K562 (cell line): ENCODE data around the gene FAM32A. TPM values are rescaled to one million over a fixed set of nuclear protein-coding genes. Genes with fewer than 3 reads are reported as not detected.
A peak's percentile ranks its signal among the peaks of the same experiment; 100 is the strongest.

Experiments used
- ARID3A ChIP-seq: IDR thresholded peaks from 2 replicates; pipeline ENCODE4 v1.6.1; 2012; ENCODE audit warnings: low read depth, low read length, improper control_type of control experiment, borderline replicate concordance
- BCOR ChIP-seq: fragments of 450-650 bp; IDR thresholded peaks from 2 replicates; pipeline ENCODE4 v1.6.1; 2016
- C11orf30 ChIP-seq: fragments of 450-650 bp; IDR thresholded peaks from 2 replicates; pipeline ENCODE4 v1.6.1; 2016; ENCODE audit warnings: low read depth, mild to moderate bottlenecking
- CHD2 ChIP-seq: IDR thresholded peaks from 2 replicates; pipeline ENCODE4 v1.6.1; 2011; ENCODE audit warnings: low read depth, low read length
- GTF2A2 ChIP-seq: IDR thresholded peaks from 2 replicates; pipeline ENCODE4 v1.6.1; 2016; ENCODE audit warnings: mild to moderate bottlenecking, missing genetic modification characterization, missing compliant biosample characterization
- JUND ChIP-seq, 2 experiments: IDR thresholded peaks; 2 replicates in 1 of 2; 3 replicates in 1 of 2; pipeline ENCODE4 v1.6.1; 2011; ENCODE audit warnings: borderline replicate concordance in 2 of 2, low read depth in 2 of 2, low read length in 2 of 2, improper control_type of control experiment in 1 of 2, missing biosample characterization in 1 of 2, missing genetic modification characterization in 1 of 2, missing genetic modification reagents in 1 of 2
- MCM5 ChIP-seq: fragments of 450-650 bp; IDR thresholded peaks from 2 replicates; pipeline ENCODE4 v1.6.1; 2016; ENCODE audit warnings: low read depth
- MEIS2 ChIP-seq: fragments of 450-650 bp; IDR thresholded peaks from 2 replicates; pipeline ENCODE4 v1.6.1; 2014; ENCODE audit warnings: mild to moderate bottlenecking; ENCODE audit not compliant: partially characterized antibody
- MYBL2 ChIP-seq, 2 experiments: fragments of 450-650 bp in 1 of 2; sonication (generic) in 1 of 2; formaldehyde crosslinking in 1 of 2; IDR thresholded peaks; 2 replicates each; pipeline versions ENCODE4 v1.6.1 to v1.8.1; 2017 to 2022; ENCODE audit warnings: borderline replicate concordance in 1 of 2, inconsistent platforms in 1 of 2, low read depth in 1 of 2, mild to moderate bottlenecking in 1 of 2, missing genetic modification reagents in 1 of 2, moderate library complexity in 1 of 2
- POLR2A ChIP-seq: fragments of 450-650 bp; conservative IDR thresholded peaks from 2 replicates; pipeline ENCODE4 v1.6.1; 2016
- SMARCC2 ChIP-seq: fragments of 450-650 bp; IDR thresholded peaks from 2 replicates; pipeline ENCODE4 v1.6.1; 2017; ENCODE audit warnings: antibody characterized with exemption, moderate library complexity, mild to moderate bottlenecking, low read depth
- ZFP30 ChIP-seq: fragments of 250-450 bp; sonication (Bioruptor Pico); IDR thresholded peaks from 2 replicates; pipeline ENCODE4 v1.8.0; 2022; ENCODE audit warnings: moderate library complexity, mild to moderate bottlenecking, inconsistent platforms, borderline replicate concordance
- ZFPM2 ChIP-seq: fragments of 250-450 bp; sonication (Bioruptor Pico); IDR thresholded peaks from 2 replicates; pipeline ENCODE4 v1.5.1; 2022; ENCODE audit warnings: mild to moderate bottlenecking
- ZNF12 ChIP-seq: sonication (generic); formaldehyde crosslinking; IDR thresholded peaks from 2 replicates; pipeline ENCODE4 v1.4.0; 2020; ENCODE audit warnings: mild to moderate bottlenecking, missing genetic modification reagents
- ZNF174 ChIP-seq: fragments of 250-450 bp; sonication (Bioruptor Pico); IDR thresholded peaks from 2 replicates; pipeline ENCODE4 v1.4.0; 2020; ENCODE audit warnings: mild to moderate bottlenecking
- ZNF583 ChIP-seq: fragments of 250-450 bp; sonication (Bioruptor Pico); IDR thresholded peaks from 2 replicates; pipeline ENCODE4 v1.4.0; 2020
- polyA plus RNA-seq, 8 experiments: library from polyadenylated mRNA; depleted of rRNA in 4 of 8; stranded (reverse) in 5 of 8; unstranded in 3 of 8; fragments of >200 nt; fragmentation: Nextera tagmentation in 2 of 8; fragmentation: Illumina TruSeq in 1 of 8; extraction: Ambion mirVana in 2 of 8; extraction: Trizol in 1 of 8; gene quantifications; 2 replicates each; pipeline versions ENCODE4 v1.2.1 to v1.2.3, GENCODE V29; 2011 to 2014; ENCODE audit warnings: inconsistent platforms in 1 of 8, missing spikeins in 1 of 8
- total RNA-seq, 7 experiments: library from RNA; depleted of rRNA in 6 of 7; stranded (reverse); fragments of >200 nt in 6 of 7; fragmentation: Illumina TruSeq in 2 of 7; extraction: Trizol in 2 of 7; gene quantifications; 2 replicates each; pipeline versions ENCODE4 v1.2.1 to v1.2.3, GENCODE V29; 2011 to 2021; ENCODE audit warnings: low replicate concordance in 1 of 7
- TF ChIP-seq, protein P1 (sequence below): conservative IDR thresholded peaks from 2 replicates; pipeline ENCODE4 v1.6.1; 2011; ENCODE audit warnings: low read depth, mild to moderate bottlenecking, low read length; ENCODE audit not compliant: control insufficient read depth
- TF ChIP-seq, protein P2 (sequence below): fragments of 450-650 bp; IDR thresholded peaks from 2 replicates; pipeline ENCODE4 v1.6.1; 2018; ENCODE audit warnings: mild to moderate bottlenecking, low read depth; ENCODE audit not compliant: partially characterized antibody
- TF ChIP-seq, protein P3 (sequence below): fragments of 250-450 bp; sonication (Bioruptor Pico); IDR thresholded peaks from 2 replicates; pipeline ENCODE4 v1.5.0; 2021
- TF ChIP-seq, protein P4 (sequence below), 2 experiments: fragments of 450-650 bp in 1 of 2; sonication (generic) in 1 of 2; formaldehyde crosslinking in 1 of 2; IDR thresholded peaks in 1 of 2; conservative IDR thresholded peaks in 1 of 2; 2 replicates each; pipeline versions ENCODE4 v1.6.1 to v1.8.1; 2016 to 2023; ENCODE audit warnings: mild to moderate bottlenecking in 2 of 2, moderate library complexity in 2 of 2, inconsistent platforms in 1 of 2, missing genetic modification reagents in 1 of 2

The FAM32A gene
- total and polyA plus RNA-seq, 9 of the 15 experiments (the other 6 are each of a cell fraction or from before 2014, with no cell fraction given): 30.7 to 96.7 (median 73.7) TPM

- TF ChIP-seq ZNF174 (CRISPR knock-in tag) (no peak), CHD2 (no peak), C11orf30 (peak; percentile 50; the same call in 1 of the 2 replicates), MYBL2 (IDR thresholded peaks at IDR 0.05; ENCODE audit: low read depth) (no peak), MYBL2 (CRISPR knock-in tag; IDR thresholded peaks at IDR 0.05; ENCODE audit: borderline replicate concordance) (no peak), SMARCC2 (no peak), ZNF12 (CRISPR knock-in tag) (no peak), GTF2A2 (tag) (no peak), MEIS2 (no peak), POLR2A (no peak), JUND (IDR thresholded peaks at IDR 0.05; ENCODE audit: borderline replicate concordance, low read depth, low read length) (peak; percentile 48; the same call in 1 of the 2 replicates), JUND (tag; IDR thresholded peaks at IDR 0.05; ENCODE audit: borderline replicate concordance, low read depth, low read length) (no peak; the same call in 2 of the 3 replicates), ARID3A (no peak), ZFPM2 (CRISPR knock-in tag) (no peak), ZFP30 (CRISPR knock-in tag) (no peak), BCOR (peak; percentile 95), ZNF583 (no peak), MCM5 (no peak)
- TF ChIP-seq, protein P1, sequence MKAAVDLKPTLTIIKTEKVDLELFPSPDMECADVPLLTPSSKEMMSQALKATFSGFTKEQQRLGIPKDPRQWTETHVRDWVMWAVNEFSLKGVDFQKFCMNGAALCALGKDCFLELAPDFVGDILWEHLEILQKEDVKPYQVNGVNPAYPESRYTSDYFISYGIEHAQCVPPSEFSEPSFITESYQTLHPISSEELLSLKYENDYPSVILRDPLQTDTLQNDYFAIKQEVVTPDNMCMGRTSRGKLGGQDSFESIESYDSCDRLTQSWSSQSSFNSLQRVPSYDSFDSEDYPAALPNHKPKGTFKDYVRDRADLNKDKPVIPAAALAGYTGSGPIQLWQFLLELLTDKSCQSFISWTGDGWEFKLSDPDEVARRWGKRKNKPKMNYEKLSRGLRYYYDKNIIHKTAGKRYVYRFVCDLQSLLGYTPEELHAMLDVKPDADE: no peak
- TF ChIP-seq, protein P2, sequence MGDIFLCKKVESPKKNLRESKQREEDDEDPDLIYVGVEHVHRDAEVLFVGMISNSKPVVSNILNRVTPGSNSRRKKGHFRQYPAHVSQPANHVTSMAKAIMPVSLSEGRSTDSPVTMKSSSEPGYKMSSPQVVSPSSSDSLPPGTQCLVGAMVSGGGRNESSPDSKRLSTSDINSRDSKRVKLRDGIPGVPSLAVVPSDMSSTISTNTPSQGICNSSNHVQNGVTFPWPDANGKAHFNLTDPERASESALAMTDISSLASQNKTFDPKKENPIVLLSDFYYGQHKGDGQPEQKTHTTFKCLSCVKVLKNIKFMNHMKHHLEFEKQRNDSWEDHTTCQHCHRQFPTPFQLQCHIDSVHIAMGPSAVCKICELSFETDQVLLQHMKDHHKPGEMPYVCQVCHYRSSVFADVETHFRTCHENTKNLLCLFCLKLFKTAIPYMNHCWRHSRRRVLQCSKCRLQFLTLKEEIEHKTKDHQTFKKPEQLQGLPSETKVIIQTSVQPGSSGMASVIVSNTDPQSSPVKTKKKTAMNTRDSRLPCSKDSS: no peak
- TF ChIP-seq, protein P3, sequence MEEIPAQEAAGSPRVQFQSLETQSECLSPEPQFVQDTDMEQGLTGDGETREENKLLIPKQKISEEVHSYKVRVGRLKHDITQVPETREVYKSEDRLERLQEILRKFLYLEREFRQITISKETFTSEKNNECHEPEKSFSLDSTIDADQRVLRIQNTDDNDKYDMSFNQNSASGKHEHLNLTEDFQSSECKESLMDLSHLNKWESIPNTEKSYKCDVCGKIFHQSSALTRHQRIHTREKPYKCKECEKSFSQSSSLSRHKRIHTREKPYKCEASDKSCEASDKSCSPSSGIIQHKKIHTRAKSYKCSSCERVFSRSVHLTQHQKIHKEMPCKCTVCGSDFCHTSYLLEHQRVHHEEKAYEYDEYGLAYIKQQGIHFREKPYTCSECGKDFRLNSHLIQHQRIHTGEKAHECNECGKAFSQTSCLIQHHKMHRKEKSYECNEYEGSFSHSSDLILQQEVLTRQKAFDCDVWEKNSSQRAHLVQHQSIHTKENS (CRISPR knock-in tag): no peak
- TF ChIP-seq, protein P4, sequence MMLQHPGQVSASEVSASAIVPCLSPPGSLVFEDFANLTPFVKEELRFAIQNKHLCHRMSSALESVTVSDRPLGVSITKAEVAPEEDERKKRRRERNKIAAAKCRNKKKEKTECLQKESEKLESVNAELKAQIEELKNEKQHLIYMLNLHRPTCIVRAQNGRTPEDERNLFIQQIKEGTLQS (IDR thresholded peaks at IDR 0.05): peak; percentile 74
- TF ChIP-seq, protein P4 (CRISPR knock-in tag; conservative IDR thresholded peaks at IDR 0.05): no peak
Measured at GRCh38 chr19:16160943-16161560, 24.2 kb upstream of the FAM32A start (continued).
